ENCODE measurements around the gene SNX21.
"Not testable (repeated sequence)": the region's sequence is repeated elsewhere in the genome, so short reads cannot be mapped to it uniquely, and the experiment has no call there.

SNX21 gene

GRCh38 chr20:45833030-45833882, at the start of gene SNX21:
TSS of gene SNX21 (plus strand) at chr20:45833799. CDS start at chr20:45833920, 121 bp downstream.
- no peak for DNase-seq (ENCODE audit: low spot score)

- no peak for DNase-seq (ENCODE audit: low spot score)
These were observed 45.2 kb upstream of the SNX21 start for GRCh38 chr20:45788351-45788750.

- no peak for DNase-seq (ENCODE audit: low spot score)
These were observed 41.1 kb upstream of the SNX21 start for GRCh38 chr20:45792317-45793118.

- no peak for DNase-seq (ENCODE audit: low spot score)
These were observed 37.1 kb upstream of the SNX21 start for GRCh38 chr20:45796337-45797065.

- DNase-seq (ENCODE audit: low spot score), result not testable (repeated sequence)
These were observed 36.1 kb upstream of the SNX21 start for GRCh38 chr20:45797510-45797909.

GRCh38 chr20:45797955-45798354, 35.6 kb upstream of the SNX21 start:
- DNase-seq (ENCODE audit: low spot score), result not testable (repeated sequence)

GRCh38 chr20:45798935-45799642, 34.5 kb upstream of the SNX21 start:
- peak; percentile 79 for DNase-seq (ENCODE audit: low spot score)

- DNase-seq (ENCODE audit: low spot score), result no peak
These were observed 31.7 kb upstream of the SNX21 start for GRCh38 chr20:45801851-45802250.

- no peak for DNase-seq (ENCODE audit: low spot score)
These were observed 23.2 kb upstream of the SNX21 start for GRCh38 chr20:45810191-45810970.

GRCh38 chr20:45812157-45813005, 21.2 kb upstream of the SNX21 start, which contains the start of gene UBE2C:
TSS of gene UBE2C (plus strand) at chr20:45812644. CDS start at chr20:45812696, 52 bp downstream.
- peak; percentile 96 for DNase-seq (ENCODE audit: low spot score)

GRCh38 chr20:45813006-45813340, 20.6 kb upstream of the SNX21 start:
- no peak for DNase-seq (ENCODE audit: low spot score)

GRCh38 chr20:45813489-45813888, 20.1 kb upstream of the SNX21 start:
- DNase-seq (ENCODE audit: low spot score), result no peak

- DNase-seq (ENCODE audit: low spot score), result no peak
These were observed 19.3 kb upstream of the SNX21 start for GRCh38 chr20:45814314-45814713.

- no peak for DNase-seq (ENCODE audit: low spot score)
These were observed 16.6 kb upstream of the SNX21 start for GRCh38 chr20:45816951-45817350.

- DNase-seq (ENCODE audit: low spot score), result no peak
These were observed 16.0 kb upstream of the SNX21 start for GRCh38 chr20:45817376-45818194.

GRCh38 chr20:45818239-45818638, 15.4 kb upstream of the SNX21 start:
- no peak for DNase-seq (ENCODE audit: low spot score)

- DNase-seq (ENCODE audit: low spot score), result no peak
These were observed 14.1 kb upstream of the SNX21 start for GRCh38 chr20:45819466-45819865.

GRCh38 chr20:45821947-45822346, 11.7 kb upstream of the SNX21 start:
- no peak for DNase-seq (ENCODE audit: low spot score)

- no peak for DNase-seq (ENCODE audit: low spot score)
These were observed 10.7 kb upstream of the SNX21 start for GRCh38 chr20:45822857-45823256.
